Aorta (tissue), 5 donors: Measurements from ENCODE around the gene FIGLA. TPM values are rescaled to one million over a fixed set of nuclear protein-coding genes. Genes with fewer than 3 reads are reported as not detected.
"Not testable (repeated sequence)": the region's sequence is repeated elsewhere in the genome, so short reads cannot be mapped to it uniquely, and the experiment has no call there.

Experiments
- ATAC-seq: fragments of 200-7000 bp; cut with Tn5 transposase; one replicate; pipeline ENCODE4 v1.9.1; 2022; ENCODE audit warnings: moderate library complexity; ENCODE audit not compliant: low FRiP score
- DNase-seq, 2 donors: peaks; one replicate each; pipeline ENCODE4 v3.0.0-alpha.2; 2020
- H3K27ac ChIP-seq, 2 donors: one replicate each; pipeline ENCODE4 v1.5.1; 2013; ENCODE audit warnings: low read length in 2 of 2, mild to moderate bottlenecking in 2 of 2, moderate library complexity in 2 of 2, control low read depth in 1 of 2, inconsistent platforms in 1 of 2, low read depth in 1 of 2
- H3K27me3 ChIP-seq, 2 donors: one replicate each; pipeline ENCODE4 v1.6.1; 2013; ENCODE audit warnings: control low read depth in 1 of 2, low read length in 1 of 2, mild to moderate bottlenecking in 1 of 2, moderate library complexity in 1 of 2; ENCODE audit not compliant: insufficient read depth in 2 of 2, control insufficient read depth in 1 of 2
- H3K36me3 ChIP-seq, 2 donors: one replicate each; pipeline ENCODE4 v1.6.1; 2013; ENCODE audit warnings: control low read depth in 1 of 2, low read length in 1 of 2, mild to moderate bottlenecking in 1 of 2; ENCODE audit not compliant: insufficient read depth in 2 of 2, control insufficient read depth in 1 of 2
- H3K4me1 ChIP-seq, 2 donors: one replicate each; pipeline ENCODE4 v1.6.1; 2013; ENCODE audit warnings: low read length in 2 of 2, control low read depth in 1 of 2, mild to moderate bottlenecking in 1 of 2, moderate library complexity in 1 of 2; ENCODE audit not compliant: insufficient read depth in 2 of 2, control insufficient read depth in 1 of 2
- H3K4me3 ChIP-seq, 2 donors: one replicate each; pipeline ENCODE4 v1.5.1; 2013; ENCODE audit warnings: low read length in 2 of 2, control low read depth in 1 of 2, mild to moderate bottlenecking in 1 of 2
- H3K9me3 ChIP-seq: one replicate; pipeline ENCODE4 v1.6.1; 2013; ENCODE audit warnings: mild to moderate bottlenecking, low read length; ENCODE audit not compliant: control insufficient read depth
- WGBS, 2 donors: extraction: QIAGEN DNeasy Blood & Tissue Kit; methylation state at CpG; one replicate each; pipeline ENCODE4 v1.1.7; 2013; 5-methylcytosine and 5-hydroxymethylcytosine counted together
- intact Hi-C, 2 donors: fragments of 100-400 bp; cut with DNase I; formaldehyde crosslinking; loops; one replicate each; pipeline versions ENCODE4 v1.14.2 to v1.15.0; 2022
- polyA plus RNA-seq, 2 donors: library from polyadenylated mRNA; stranded (reverse); fragments of 200-250 nt; gene quantifications; one replicate each; pipeline ENCODE4 v1.2.3, GENCODE V29; 2013
- total RNA-seq, 2 donors: library from RNA; stranded (reverse); fragmentation: NEBNext Ultra II Directional; extraction: Animal tissue kit (Norgen Biotek cat#: 25700); gene quantifications; one replicate each; pipeline ENCODE4 v1.2.1, GENCODE V29; 2021
- donor health status: healthy with polysubstance abuse.
- donor health status: Bipolar disorder and iron deficiency.
- donor health status: DM: no; HTN: no; CAD: no.
- donor health status: DM: no; HTN: no; CAD: no.
- donor health status: DM: yes; HTN: yes; CAD: no.

Gene FIGLA
- total and polyA plus RNA-seq, 4 donors, result not detected

DNA sequence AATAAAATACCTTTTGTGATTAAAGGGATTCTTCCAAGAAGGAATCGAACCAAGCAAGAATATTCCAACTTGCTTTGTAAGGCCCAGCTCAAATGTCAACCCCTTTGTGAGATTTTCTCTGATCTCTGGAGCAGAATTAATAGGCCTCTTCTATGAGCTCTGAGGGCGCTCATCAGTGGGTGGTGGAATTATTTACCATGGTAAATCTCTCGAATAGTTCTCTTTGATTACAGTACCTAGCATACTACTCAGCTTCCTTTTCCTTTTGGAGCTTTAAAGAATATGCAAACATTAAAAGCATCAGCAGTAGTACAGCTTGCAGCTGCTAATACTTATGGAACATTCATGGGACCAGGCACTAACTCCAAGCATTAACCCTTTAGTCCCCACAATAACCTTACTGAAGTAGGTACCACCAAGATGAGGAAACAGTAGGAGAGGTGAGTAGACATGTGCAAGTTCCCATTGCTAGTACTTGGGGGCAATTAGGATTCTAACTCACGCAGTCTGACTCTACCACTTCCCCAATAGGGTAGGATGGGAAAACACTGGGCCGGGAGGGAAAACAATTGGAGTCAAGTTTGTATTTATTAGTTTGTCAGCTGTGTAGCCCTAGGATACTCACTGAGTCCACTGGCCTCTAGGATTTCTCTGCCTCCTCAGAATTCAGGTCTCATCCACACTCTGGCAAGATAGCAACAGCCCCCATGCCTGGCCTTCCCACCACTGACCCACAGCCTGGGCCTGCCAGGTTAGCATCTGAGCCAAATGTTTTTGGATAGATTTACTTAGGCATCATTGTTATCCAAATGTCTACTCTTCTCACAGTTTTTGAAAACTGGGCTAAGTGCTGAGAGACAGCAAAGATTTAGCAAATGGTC is 44.1 kb downstream of the FIGLA start:
- Histone ChIP-seq H3K27ac (no peak overlapping the region), H3K4me1 (no peaks in the 10 kb centered on the region), H3K4me3 (no peak overlapping the region), H3K27me3 (no peaks in the 10 kb centered on the region), H3K9me3 (peaks cover 3% of the 10 kb centered on the region), H3K36me3 (no peaks in the 10 kb centered on the region)
- intact Hi-C loops, result no loop called here
- WGBS, 2 donors, result 52 to 53% methylated on average over 5 of the region's 5 CpGs
- DNase-seq (no peak), ATAC-seq (no peak)

DNA sequence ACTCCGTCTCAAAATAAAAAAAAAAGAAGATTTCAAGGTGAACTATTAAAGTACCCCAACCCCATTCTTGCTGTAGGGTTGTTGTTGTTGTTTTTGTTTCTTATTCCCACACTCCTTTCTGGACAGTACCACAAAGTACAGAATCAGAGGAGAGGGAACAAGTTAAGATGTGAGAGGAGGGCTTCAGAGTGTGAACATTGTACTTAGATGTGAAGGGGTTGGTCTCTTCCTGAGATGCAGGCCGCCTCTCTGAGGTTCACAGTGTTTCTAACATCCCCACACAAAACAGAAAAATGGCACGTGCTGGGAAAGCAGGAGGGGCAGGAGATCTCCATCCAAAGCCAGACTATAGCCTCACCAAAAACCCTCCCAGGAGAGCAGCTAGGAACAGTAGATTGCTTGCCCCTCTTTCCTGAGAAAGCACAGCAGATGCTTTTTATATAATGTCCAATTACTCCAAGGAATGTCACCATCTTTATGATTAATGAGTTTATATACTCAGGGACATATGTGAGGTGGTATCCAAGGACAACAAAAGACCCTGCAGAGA is 45.1 kb downstream of the FIGLA start:
- Histone ChIP-seq H3K36me3 (no peaks in the 10 kb centered on the region), H3K4me3 (no peak overlapping the region), H3K27me3 (no peaks in the 10 kb centered on the region), H3K9me3 (peaks cover 3% of the 10 kb centered on the region), H3K27ac (no peak overlapping the region), H3K4me1 (no peaks in the 10 kb centered on the region)
- no peak for DNase-seq
- WGBS, 2 donors, result 47 to 57% methylated on average over 3 of the region's 3 CpGs
- no peak for ATAC-seq
- intact Hi-C loops, result no loop called here

DNA sequence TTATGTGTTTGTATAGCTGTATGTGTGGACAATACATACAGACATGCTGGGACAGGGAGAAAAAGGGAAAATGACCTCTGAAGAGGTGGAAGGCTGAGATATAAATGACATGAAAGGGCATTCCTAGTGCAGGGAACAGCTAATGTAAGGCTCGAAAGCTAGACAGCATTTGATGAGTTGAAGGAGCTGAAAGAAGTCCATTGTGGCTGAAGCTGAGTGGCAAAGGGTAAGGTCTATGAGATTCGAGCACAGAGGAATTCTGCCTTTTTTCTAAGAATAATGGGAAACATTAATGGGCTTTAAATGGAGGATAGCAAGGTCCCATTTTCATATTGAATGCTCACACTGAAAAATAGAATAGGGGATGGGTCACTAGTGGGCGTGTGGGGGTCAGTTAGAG is 46.0 kb downstream of the FIGLA start:
- H3K36me3 ChIP-seq, result no peaks in the 10 kb centered on the region
- DNase-seq, result no peak
- H3K4me1 ChIP-seq, result no peaks in the 10 kb centered on the region
- no peak overlapping the region for H3K27ac ChIP-seq
- ATAC-seq, result no peak
- H3K9me3 ChIP-seq, result peaks cover 3% of the 10 kb centered on the region
- H3K4me3 ChIP-seq, result no peak overlapping the region
- WGBS, 2 donors, result 54 to 66% methylated on average over 3 of the region's 3 CpGs
- intact Hi-C loops, result no loop called here
- no peaks in the 10 kb centered on the region for H3K27me3 ChIP-seq

DNA sequence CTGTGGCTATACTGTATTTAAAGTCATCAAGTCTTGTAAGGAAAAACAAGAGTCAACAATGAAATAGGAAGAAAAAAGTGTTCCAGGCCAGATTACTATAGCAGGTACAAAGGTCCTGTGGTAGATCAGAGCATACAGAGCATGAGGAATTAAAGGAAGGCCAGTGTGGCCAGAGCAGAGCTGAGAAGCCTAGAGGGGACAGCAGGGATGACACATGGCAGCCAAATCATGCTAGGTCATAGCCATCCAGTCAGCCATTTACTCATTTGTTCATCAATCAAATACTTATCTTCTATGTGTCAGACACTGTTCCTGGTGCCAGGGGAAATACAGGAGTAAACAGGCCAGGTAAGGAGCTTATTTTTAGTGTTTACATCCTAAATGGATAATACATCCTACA is 46.8 kb downstream of the FIGLA start:
- Histone ChIP-seq H3K4me1 (no peaks in the 10 kb centered on the region), H3K9me3 (peaks cover 3% of the 10 kb centered on the region)
- intact Hi-C loops, result no loop called here

DNA sequence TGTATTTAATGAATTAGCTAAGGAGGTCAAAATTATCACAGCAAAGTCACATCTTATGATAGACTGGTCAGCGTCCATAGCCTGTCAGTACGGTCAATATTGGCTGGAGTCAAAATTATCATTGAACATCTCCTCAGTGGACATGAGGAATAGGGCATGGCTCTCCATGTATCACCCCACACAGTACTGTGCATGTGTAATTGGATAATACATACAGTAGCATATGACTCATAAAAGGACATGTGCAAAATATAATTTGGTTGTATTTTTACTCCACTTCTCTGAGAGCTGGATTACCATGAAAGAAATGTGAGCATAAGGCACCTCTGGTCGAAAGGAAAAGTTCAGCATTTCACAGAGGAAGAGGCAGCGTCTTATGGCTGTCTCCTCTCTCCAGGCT is 47.4 kb downstream of the FIGLA start:
- peaks cover 3% of the 10 kb centered on the region for H3K9me3 ChIP-seq
- intact Hi-C loops, result no loop called here
- no peak overlapping the region for H3K4me3 ChIP-seq
- no peaks in the 10 kb centered on the region for H3K4me1 ChIP-seq
- H3K27me3 ChIP-seq, result no peaks in the 10 kb centered on the region
- no peak overlapping the region for H3K27ac ChIP-seq
- no peak for ATAC-seq
- WGBS, 2 donors, result 76 to 85% methylated on average over 4 of the region's 4 CpGs
- no peak for DNase-seq
- no peaks in the 10 kb centered on the region for H3K36me3 ChIP-seq

More for the DNA sequence above, 46.8 kb downstream of the FIGLA start:
- H3K4me3 ChIP-seq, result no peak overlapping the region
- no peak overlapping the region for H3K27ac ChIP-seq
- no peaks in the 10 kb centered on the region for H3K27me3 ChIP-seq
- DNase-seq (no peak), ATAC-seq (no peak)
- no peaks in the 10 kb centered on the region for H3K36me3 ChIP-seq

DNA sequence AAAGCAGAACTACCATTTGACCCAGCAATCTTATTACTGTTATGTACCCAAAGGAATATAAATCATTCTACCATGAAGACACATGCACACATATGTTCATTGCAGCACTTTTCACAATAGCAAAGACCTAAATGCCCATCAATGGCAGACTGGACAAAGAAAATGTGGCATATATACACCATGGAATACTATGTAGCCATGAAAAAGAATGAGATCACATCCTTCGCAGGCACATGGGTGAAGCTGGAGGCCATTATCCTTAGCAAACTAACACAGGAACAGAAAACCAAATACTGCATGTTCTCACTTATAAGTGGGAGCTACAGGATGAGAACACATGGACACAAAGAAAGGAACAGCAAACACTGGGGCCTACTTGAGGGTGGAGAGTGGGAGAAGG is 51.0 kb downstream of the FIGLA start:
- 96 to 98% methylated on average over 1 of the region's 1 CpG for WGBS, 2 donors
- ATAC-seq, intact Hi-C loops: not testable (repeated sequence)

DNA sequence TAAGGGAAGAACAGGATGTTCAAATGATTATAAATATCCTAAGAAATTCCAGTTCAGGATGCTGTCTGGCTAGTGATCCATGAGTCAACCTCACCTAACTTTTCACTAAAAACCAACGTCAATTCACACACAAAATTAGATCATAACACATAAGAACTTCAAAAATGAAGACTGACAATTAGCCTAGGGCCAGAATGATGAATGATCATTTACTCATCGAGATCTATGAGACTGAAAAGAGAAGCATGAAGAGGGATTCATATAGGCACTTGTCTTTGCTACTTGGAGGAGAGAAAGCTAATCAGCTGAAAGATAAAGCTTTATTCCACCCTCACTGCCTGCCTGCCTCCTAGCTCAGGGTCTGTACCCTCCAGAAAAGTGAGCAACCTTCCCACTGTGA is 52.3 kb downstream of the FIGLA start:
- H3K27ac ChIP-seq, result no peak overlapping the region
- no peak for ATAC-seq
- no peaks in the 10 kb centered on the region for H3K36me3 ChIP-seq
- peaks cover 2% of the 10 kb centered on the region for H3K9me3 ChIP-seq
- intact Hi-C loops, result no loop called here
- H3K4me1 ChIP-seq, result no peaks in the 10 kb centered on the region
- no peak overlapping the region for H3K4me3 ChIP-seq
- no peak for DNase-seq
- no peaks in the 10 kb centered on the region for H3K27me3 ChIP-seq
- WGBS, 2 donors, result 64 to 66% methylated on average over 2 of the region's 2 CpGs

More for the DNA sequence above, 51.0 kb downstream of the FIGLA start:
- H3K27ac ChIP-seq, H3K9me3 ChIP-seq, H3K4me1 ChIP-seq, H3K27me3 ChIP-seq, H3K36me3 ChIP-seq, H3K4me3 ChIP-seq, DNase-seq: not testable (repeated sequence)

DNA sequence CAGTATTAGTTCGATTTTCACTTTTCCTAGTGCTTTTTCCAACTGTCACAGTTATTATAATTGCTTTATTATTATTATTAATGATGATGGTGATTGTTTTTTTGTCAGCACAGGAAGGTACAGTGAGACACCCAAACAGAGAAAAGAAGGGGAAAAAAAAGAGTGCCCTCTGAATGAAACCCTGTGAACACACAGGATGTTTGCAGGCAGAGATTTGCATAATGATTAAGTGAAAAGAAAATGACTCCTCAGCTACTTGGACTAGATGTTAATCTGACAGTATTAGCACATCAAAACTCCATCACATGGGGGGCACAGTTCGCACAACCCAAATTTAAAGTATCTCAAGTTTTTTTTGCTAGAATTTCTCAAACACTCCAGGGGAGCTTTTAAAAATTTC is 55.4 kb downstream of the FIGLA start:
- no peaks in the 10 kb centered on the region for H3K36me3 ChIP-seq
- H3K27ac ChIP-seq, result no peak overlapping the region
- H3K27me3 ChIP-seq, result no peaks in the 10 kb centered on the region
- intact Hi-C loops, result no loop called here
- H3K4me3 ChIP-seq, result no peak overlapping the region
- ATAC-seq, result no peak
- H3K4me1 ChIP-seq, result no peaks in the 10 kb centered on the region
- peaks cover 2% of the 10 kb centered on the region for H3K9me3 ChIP-seq
- WGBS, 2 donors, result 37 to 40% methylated on average over 2 of the region's 2 CpGs
- DNase-seq, result no peak

DNA sequence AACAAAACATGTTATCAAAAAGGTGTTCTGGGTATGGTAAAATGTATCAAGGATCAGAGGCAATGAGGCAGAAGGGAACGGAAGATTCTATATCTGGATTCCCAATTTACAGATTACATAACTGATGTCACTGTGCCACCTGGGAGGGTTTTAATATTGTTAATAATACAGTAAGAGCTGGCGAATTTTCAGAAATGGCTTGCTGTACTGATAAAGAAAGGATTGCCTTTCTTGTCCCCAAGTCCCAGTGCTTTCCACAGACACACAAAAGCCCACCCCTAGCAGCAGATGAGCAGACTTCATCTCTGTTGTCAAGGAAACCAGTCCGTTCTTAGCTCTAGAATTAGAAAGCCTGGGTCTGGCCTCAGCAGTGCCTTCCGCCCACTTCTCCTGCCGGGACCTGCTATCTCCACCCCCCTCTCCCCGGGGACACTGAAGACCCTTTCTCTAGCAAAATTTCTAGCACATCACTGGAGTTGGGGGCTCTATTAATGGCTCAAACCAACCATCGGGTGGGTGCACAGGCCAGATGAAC is 56.7 kb downstream of the FIGLA start:
- H3K4me3 ChIP-seq, result no peak overlapping the region
- 28 to 29% methylated on average over 7 of the region's 7 CpGs for WGBS, 2 donors
- H3K9me3 ChIP-seq, result peaks cover 2% of the 10 kb centered on the region
- no peak overlapping the region for H3K27ac ChIP-seq
- H3K27me3 ChIP-seq, result no peaks in the 10 kb centered on the region
- H3K36me3 ChIP-seq, result no peaks in the 10 kb centered on the region
- intact Hi-C loops, result no loop called here
- H3K4me1 ChIP-seq, result no peaks in the 10 kb centered on the region
- no peak for ATAC-seq
- no peak for DNase-seq
